Tibial artery (tissue), 4 donors: ENCODE results near the gene SLC9A9.

Source experiments
- DNase-seq, 2 donors: peaks; one replicate each; pipeline ENCODE4 v3.0.0-alpha.2; 2019
- H3K27ac ChIP-seq, 2 donors: fragments of 200-600 bp; sonication (generic) in 1 of 2; 1 replicate in 1 of 2; 2 replicates in 1 of 2; pipeline ENCODE4 v1.5.1; 2018 to 2019; ENCODE audit warnings: mild to moderate bottlenecking in 1 of 2
- H3K27me3 ChIP-seq, 2 donors: fragments of 200-600 bp; sonication (generic) in 1 of 2; one replicate each; pipeline versions ENCODE4 v1.5.1 to v1.6.0; 2016 to 2019
- H3K36me3 ChIP-seq, 3 donors: fragments of 200-600 bp; sonication (generic) in 2 of 3; one replicate each; pipeline ENCODE4 v1.5.1; 2016 to 2019; ENCODE audit warnings: mild to moderate bottlenecking in 2 of 3
- H3K4me1 ChIP-seq, 4 donors: fragments of 200-600 bp; sonication (generic) in 2 of 4; 1 replicate in 3 of 4; 2 replicates in 1 of 4; pipeline ENCODE4 v1.5.1; 2016 to 2019
- H3K4me3 ChIP-seq, 2 donors: fragments of 200-600 bp; sonication (generic) in 1 of 2; 1 replicate in 1 of 2; 2 replicates in 1 of 2; pipeline ENCODE4 v1.5.1; 2018 to 2019; ENCODE audit warnings: mild to moderate bottlenecking in 2 of 2
- H3K9me3 ChIP-seq, 3 donors: fragments of 200-600 bp; sonication (generic) in 1 of 3; one replicate each; pipeline ENCODE4 v1.5.1; 2016 to 2019
- intact Hi-C: fragments of 100-400 bp; cut with DNase I; formaldehyde crosslinking; loops from one replicate; pipeline ENCODE4 v1.15.0; 2023; ENCODE audit warnings: low total_unique reads
- TF ChIP-seq, protein P1 (sequence below), 2 experiments: fragments of 200-600 bp in 1 of 2; fragments of 450-650 bp in 1 of 2; IDR thresholded peaks; one replicate each; pipeline ENCODE4 v1.5.1; 2017 to 2019; ENCODE audit warnings: antibody characterized with exemption in 2 of 2, mild to moderate bottlenecking in 1 of 2, moderate library complexity in 1 of 2

SLC9A9 gene

GRCh38 chr3:143736205-143736997 lies 111.9 kb downstream of the SLC9A9 start:
- no peaks in the 10 kb centered on the region for H3K27me3 ChIP-seq
- H3K9me3 ChIP-seq: peaks cover 0 to 14% (median 11%) of the 10 kb centered on the region in 3 donors
- H3K4me1 ChIP-seq: no peaks in the 10 kb centered on the region
- H3K27ac ChIP-seq: no peak overlapping the region
- TF ChIP-seq, protein P1, sequence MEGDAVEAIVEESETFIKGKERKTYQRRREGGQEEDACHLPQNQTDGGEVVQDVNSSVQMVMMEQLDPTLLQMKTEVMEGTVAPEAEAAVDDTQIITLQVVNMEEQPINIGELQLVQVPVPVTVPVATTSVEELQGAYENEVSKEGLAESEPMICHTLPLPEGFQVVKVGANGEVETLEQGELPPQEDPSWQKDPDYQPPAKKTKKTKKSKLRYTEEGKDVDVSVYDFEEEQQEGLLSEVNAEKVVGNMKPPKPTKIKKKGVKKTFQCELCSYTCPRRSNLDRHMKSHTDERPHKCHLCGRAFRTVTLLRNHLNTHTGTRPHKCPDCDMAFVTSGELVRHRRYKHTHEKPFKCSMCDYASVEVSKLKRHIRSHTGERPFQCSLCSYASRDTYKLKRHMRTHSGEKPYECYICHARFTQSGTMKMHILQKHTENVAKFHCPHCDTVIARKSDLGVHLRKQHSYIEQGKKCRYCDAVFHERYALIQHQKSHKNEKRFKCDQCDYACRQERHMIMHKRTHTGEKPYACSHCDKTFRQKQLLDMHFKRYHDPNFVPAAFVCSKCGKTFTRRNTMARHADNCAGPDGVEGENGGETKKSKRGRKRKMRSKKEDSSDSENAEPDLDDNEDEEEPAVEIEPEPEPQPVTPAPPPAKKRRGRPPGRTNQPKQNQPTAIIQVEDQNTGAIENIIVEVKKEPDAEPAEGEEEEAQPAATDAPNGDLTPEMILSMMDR (IDR thresholded peaks at IDR 0.05): no peak
- intact Hi-C loops: no loop called here
- no peaks in the 10 kb centered on the region for H3K36me3 ChIP-seq
- H3K4me3 ChIP-seq: no peak overlapping the region
- no peak for DNase-seq

- intact Hi-C loops: no loop called here
- Histone ChIP-seq H3K4me1 (no peaks in the 10 kb centered on the region), H3K9me3 (no peaks in the 10 kb centered on the region), H3K27ac (no peak overlapping the region), H3K27me3 (no peaks in the 10 kb centered on the region), H3K36me3 (no peaks in the 10 kb centered on the region), H3K4me3 (no peak overlapping the region)
- DNase-seq: no peak
- TF ChIP-seq, protein P1 (IDR thresholded peaks at IDR 0.05): no peak
These were observed 116.5 kb downstream of the SLC9A9 start for GRCh38 chr3:143731776-143732175.

DNA sequence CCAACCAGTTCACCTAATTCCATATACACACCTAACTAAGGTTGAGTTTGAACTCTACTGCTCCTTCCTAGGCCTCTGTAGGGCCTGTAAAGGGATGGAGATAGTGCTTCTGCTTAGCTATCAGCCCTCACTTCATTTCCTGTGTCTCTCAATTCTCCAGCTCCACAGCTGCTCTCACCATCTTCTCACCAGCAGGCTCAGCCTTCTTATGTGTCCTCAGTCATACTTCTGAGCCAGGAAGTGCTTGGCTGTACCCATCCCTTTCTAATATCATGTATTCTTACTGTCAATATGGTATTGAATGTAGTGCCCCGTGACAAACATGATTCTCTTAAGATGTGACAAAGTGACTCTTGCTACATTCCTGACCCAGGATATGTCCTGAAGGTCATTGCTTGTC lies 116.9 kb downstream of the SLC9A9 start:
- Histone ChIP-seq H3K4me3 (no peak overlapping the region), H3K27ac (no peak overlapping the region)

DNA sequence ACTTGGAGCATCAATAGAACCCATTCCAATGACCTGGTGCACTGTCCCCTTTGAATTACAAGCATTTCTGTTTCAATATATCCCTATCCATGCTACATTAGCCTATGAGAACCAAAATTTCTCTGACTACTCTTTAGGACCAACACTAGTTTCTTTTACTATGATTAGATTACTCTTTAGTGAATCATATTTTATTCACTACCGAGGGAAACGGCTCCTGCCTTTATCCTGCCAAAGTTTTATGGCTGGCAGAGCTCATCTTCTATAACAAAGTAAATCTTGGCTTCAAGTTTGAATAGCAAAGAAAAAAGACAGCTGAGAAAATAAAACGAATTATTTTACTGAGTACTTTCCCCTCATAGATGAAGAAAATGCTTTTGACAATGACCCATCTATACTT lies 120.9 kb downstream of the SLC9A9 start:
- TF ChIP-seq, protein P1 (IDR thresholded peaks at IDR 0.05): no peak
- H3K4me3 ChIP-seq: no peak overlapping the region
- no peak overlapping the region for H3K27ac ChIP-seq
- DNase-seq: no peak
- H3K4me1 ChIP-seq: no peaks in the 10 kb centered on the region
- intact Hi-C loops: loop anchor here (1.0 kb wide), 1 partner anchor 39 kb away; no protein-coding TSS in a partner anchor
- H3K36me3 ChIP-seq: no peaks in the 10 kb centered on the region
- no peaks in the 10 kb centered on the region for H3K27me3 ChIP-seq
- H3K9me3 ChIP-seq: no peaks in the 10 kb centered on the region

More for the DNA sequence above, 116.9 kb downstream of the SLC9A9 start:
- H3K4me1 ChIP-seq: no peaks in the 10 kb centered on the region
- intact Hi-C loops: no loop called here
- TF ChIP-seq, protein P1 (IDR thresholded peaks at IDR 0.05): no peak
- H3K27me3 ChIP-seq: no peaks in the 10 kb centered on the region
- no peak for DNase-seq
- H3K36me3 ChIP-seq: no peaks in the 10 kb centered on the region
- H3K9me3 ChIP-seq: no peaks in the 10 kb centered on the region

- no peaks in the 10 kb centered on the region for H3K9me3 ChIP-seq
- H3K4me1 ChIP-seq: no peaks in the 10 kb centered on the region
- H3K36me3 ChIP-seq: no peaks in the 10 kb centered on the region
- no peak overlapping the region for H3K4me3 ChIP-seq
- H3K27ac ChIP-seq: no peak overlapping the region
- TF ChIP-seq, protein P1 (IDR thresholded peaks at IDR 0.05): no peak
- intact Hi-C loops: loop anchor here (1.0 kb wide), 1 partner anchor 38 kb away; no protein-coding TSS in a partner anchor
- no peaks in the 10 kb centered on the region for H3K27me3 ChIP-seq
- no peak for DNase-seq
These were observed 121.5 kb downstream of the SLC9A9 start for GRCh38 chr3:143726727-143727126.
